ENCODE results near the gene RALGAPA2.

The RALGAPA2 gene

DNA sequence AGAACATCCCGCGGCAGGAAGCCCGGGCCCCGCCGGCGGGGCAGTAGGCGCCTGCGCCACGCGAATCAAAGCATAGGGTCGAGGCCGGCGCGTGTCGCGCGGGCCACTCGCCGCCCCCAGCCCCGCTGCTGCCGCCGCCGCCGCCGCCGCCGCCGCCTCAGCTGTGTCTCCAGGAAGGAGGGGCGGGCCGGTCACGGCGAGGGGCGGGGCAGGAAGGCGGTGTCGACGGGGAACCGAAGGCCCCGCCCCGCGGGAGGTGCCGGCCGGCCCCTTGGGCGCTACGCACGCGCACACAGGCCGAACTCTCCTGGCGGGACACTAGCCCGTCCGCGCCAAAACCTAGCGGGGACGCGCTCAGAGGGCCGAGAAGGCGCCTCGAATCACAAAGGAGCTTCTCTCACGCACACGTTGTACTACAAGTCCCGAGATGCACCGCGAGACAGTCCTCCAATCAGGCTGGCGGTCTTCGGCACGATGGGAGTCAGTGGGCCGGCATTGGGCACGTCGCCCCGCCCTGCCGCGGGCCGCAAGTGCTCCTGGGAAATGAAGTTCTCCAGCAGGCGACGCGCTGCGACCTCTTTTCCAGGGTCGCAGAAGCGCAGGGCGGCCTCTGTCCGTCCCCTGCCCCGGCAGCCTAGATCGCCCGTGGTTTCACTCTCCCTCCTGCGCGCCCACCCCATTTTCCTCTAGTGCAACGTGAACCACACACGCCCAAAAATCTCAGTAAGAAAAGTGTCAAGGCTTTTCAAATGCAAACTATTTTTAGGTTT, at the start of gene RALGAPA2:
Gene RALGAPA2, minus strand, starts transcription at position 171 of the 770 bp plus-strand sequence. Its CDS starts 164 bp downstream, at position 7.
- peak; percentile 89 to 96 (median 89) for DNase-seq (ENCODE audit: low read depth in 3 of 3)

DNA sequence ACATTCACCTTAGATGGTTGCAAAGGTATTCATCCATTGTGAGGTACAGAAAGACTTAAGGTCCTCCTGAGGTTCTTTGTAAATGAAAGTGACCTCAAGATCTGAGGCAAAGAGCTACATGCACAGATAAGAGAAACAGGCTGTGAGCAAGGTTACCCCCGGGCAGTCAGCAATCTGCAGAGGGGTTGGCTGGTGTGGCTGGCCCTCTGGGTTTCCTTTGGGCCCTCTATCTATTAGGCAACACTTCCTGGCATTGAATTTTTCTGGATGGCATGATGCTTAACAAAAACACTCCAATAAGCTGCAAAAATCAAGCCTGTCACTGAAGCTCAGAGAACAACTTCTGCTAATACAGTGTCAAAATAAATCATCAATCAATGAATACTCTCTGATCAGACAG, 48.9 kb upstream of the RALGAPA2 start:
- no peak for DNase-seq (ENCODE audit: low read depth in 3 of 3)

DNA sequence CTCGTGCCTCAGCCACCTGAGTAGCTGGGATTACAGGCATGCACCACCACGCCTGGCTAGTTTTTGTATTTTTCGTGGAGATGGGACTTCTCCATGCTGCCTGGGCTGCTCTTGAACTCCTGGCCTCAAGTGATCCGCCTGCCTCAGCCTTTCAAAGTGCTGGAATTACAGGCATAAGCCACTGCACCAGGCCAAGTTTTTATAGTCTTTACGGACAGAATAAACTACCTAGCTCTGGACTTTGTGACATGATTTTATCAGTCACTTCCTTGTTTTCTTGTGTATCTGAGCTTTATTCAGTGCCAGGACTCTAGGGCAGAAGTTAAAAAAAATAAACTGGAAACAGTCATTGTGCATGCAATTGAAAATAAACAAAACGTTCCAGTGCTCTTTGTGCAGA, 46.7 kb upstream of the RALGAPA2 start:
- DNase-seq (ENCODE audit: low read depth in 3 of 3): no peak

DNA sequence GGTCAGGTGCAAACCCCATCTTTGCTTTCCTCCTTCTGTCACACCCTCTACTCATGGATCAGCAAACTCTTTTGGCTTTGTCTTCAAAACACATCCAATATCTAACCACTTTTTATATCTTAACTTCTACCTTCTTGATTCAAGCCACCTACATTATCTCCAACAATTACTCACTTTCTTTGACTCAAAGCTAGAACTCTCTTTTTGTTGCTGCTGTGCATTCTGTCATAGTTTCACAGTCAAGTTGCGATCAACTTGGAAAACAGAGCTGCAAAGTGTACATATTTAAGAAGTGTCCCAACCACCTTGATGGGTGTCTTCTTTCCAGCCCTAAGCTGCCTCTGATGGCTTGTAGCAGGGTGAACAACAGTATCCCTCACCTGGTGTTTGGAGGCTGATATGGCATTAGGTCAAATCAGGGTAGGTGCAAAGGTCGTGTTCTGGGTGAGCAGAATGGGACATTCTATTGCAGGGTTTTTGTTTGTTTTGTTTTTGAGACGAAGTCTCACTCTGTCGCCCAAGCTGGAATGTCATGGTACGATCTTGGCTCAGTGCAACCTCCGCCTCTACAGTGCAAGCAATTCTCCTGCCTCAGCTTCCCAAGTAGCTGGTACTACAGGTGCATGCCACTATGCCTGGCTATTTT, 43.4 kb upstream of the RALGAPA2 start:
- no peak for DNase-seq (ENCODE audit: low read depth in 3 of 3)

DNA sequence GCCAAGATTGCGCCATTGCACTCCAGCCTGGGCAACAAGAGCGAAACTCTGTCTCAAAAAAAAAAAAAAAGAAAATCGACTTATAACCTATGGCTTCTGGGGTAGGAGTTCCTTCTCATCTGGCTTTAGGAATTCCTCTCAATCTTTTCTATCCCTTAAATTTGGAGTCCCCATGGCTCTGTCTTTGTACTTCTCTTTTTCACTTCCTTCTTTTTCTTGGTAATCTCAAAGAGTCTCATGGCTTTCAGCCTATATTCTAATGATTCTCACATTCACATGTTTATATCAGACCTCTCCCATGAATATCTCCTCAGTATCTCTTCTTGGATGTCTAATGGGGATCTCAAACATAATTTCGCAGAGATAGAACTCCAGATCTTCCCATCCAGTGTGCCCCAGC, 42.8 kb upstream of the RALGAPA2 start:
- DNase-seq (ENCODE audit: low read depth in 3 of 3): no peak

DNA sequence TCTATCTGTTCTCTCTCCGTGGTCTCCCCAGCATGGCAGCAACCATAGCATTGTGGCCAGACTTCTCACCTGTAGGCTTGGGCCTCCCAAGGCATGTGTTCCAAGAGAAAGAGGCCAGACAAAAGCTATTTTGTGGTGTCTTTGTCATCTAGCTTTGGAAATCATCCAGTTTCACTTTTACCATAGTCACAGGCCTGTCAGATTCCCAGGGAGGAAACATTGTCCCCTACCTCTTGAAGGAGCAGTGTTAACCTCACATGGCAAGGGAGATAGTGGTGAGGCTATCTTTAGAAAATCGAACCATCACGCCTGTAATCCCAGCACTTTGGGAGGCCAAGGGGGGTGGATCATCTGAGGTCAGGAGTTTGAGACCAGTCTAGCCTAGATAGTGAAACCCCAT, 42.3 kb upstream of the RALGAPA2 start:
- DNase-seq (ENCODE audit: low read depth in 3 of 3): no peak

GRCh38 chr20:20752712-20753111, 40.3 kb upstream of the RALGAPA2 start:
- DNase-seq (ENCODE audit: low read depth in 3 of 3): no peak

DNA sequence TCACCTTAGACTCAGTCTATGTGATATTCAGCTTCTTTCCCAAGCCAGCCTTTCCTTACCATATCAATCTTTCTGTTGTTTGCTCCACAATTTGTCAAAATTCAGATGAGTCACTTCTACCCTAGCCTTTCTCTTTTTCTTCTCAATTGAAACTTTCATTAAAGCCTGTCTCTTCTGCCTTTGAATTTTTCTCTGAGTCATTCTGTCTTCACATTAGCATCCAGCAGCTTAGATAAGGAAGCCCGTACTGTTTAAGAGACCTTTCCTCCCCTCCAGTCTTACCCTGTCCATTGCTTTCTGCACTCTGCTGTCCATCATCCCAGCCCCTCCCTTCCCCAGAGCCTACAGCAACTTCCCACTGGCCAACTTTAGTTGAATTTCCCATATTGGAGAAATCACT, 34.9 kb upstream of the RALGAPA2 start:
- DNase-seq (ENCODE audit: low read depth in 3 of 3): no peak

GRCh38 chr20:20744170-20744725, 31.8 kb upstream of the RALGAPA2 start:
- DNase-seq (ENCODE audit: low read depth in 3 of 3): no peak

GRCh38 chr20:20743511-20744169, 31.2 kb upstream of the RALGAPA2 start:
- no peak for DNase-seq (ENCODE audit: low read depth in 3 of 3)

DNA sequence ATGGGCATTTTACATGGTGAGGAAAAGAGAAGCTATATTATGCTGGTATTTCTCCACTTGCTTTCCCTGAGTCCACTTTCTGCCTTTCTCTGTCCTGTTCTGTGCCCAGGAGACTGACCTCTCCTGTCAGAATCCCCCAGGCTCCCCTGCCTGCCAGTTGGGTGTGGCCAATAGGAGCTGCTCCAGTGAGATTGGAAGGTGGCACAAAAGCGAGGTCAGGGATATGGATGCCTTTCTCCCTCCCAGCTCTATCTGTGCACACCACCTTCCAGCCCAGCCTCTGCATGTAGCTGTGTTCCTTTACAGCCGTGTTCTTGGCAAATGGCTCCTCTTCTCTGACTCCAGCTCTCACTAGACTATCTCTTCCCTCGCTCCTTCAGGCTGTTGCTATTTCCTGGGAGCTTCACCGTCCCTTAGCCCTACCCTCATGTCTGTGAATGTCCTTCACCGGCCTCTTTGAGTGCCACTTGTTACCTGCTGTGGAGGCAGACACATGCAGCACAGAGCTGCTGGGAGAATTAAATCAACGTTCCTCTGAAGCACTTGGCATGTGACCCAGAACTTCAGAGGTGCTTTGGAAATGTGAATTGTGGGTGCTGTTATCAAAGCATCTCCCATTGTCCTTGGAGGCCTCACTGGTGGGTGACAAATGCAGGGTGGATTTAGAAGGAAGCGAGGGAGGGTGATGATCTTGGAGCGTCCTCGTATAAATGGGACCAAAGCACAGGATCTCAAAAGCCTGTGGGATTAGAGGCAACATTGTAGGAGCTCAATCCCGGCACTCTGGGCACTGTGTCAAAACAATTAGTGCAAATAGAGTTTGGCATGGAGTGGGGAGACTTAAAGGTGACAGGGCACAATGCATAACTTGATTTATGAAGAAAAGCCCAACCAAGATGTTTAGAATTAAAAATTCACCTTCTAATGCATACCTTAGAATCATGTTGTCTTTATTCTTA, 28.9 kb upstream of the RALGAPA2 start:
- DNase-seq (ENCODE audit: low read depth in 3 of 3): no peak

- no peak for DNase-seq (ENCODE audit: low read depth in 3 of 3)
Measured at GRCh38 chr20:20740541-20740940, 28.1 kb upstream of the RALGAPA2 start.

DNA sequence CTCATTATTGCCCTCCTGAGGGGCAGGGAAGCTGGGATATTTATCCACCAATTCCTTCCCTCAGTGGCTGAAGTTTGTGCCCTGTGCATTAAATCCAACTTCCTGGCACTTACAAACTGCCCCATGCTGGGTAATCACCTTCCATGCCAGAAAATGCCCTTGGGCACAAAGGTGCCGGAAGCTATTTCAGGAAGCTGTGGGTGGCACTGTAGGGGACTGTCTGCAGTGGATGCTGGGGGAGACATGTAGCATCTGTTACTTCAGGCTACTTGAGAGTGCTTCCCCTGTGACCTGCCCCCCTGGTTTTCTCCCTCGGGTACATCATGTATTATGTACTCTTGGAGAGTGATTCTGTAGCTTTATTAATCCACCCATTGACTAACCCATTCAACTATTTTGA, 24.7 kb upstream of the RALGAPA2 start:
- DNase-seq (ENCODE audit: low read depth in 3 of 3): no peak

- DNase-seq (ENCODE audit: low read depth in 3 of 3): no peak
Measured at GRCh38 chr20:20736303-20736702, 23.9 kb upstream of the RALGAPA2 start.

DNA sequence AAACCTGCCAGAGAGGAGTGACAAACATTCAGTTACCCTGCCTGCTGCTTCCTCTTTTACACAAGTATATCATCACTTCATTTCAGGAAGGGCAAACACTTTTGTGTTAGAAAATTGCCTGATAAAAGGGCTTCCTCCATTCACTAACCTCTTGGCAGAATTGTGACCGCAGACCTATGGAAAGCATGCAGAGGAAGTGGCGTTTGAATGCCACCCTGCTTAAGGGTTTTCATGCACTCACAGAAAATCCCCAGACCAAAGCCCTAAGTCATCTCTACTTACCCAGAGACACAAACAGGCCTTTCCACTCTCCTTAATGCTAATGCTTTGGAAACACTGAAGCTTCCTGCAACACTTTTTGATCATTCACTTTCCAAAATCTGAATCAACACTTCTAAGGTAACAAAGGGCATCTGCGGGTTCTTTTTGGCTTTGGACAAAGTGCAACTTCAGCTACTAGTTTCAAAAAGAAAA, 22.1 kb upstream of the RALGAPA2 start:
- no peak for DNase-seq (ENCODE audit: low read depth in 3 of 3)

GRCh38 chr20:20733943-20734342, 21.5 kb upstream of the RALGAPA2 start:
- DNase-seq (ENCODE audit: low read depth in 3 of 3): no peak

DNA sequence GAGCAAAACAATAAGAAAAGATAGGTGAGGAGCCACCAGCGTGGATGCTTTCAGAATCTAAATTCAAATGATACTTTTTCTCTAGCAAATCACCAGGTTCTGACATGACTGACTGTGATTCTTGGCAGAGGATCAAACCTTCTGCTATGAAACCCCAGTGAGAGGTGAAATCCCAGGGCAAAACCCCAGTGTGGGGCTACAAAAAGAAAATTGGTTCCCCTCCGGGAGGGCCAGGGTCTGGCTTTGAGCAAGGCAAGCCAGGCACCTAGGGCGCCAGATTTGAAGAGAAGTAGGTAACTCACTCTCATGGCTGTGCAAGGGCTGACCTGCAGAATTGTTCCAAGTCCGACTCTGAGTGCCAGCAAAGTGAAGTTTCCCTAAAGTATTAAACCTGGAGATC, 20.2 kb upstream of the RALGAPA2 start:
- no peak for DNase-seq (ENCODE audit: low read depth in 3 of 3)

DNA sequence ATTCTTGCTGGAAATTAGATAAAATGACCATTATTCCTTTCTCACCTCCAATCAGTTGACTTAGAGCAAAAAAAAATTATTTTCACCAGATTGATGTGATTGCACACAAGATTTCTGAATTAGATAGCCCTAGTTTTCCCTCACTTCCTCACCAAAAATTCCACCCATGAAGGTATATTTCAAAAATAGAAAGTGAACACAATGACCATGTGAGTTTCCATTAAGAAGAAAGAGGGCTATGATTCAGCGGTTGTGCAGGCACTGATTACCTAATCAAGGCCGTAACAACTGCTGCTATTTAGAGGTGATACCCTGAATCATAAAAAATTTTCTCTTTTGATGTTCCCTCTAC, 19.5 kb upstream of the RALGAPA2 start:
- DNase-seq (ENCODE audit: low read depth in 3 of 3): no peak

DNA sequence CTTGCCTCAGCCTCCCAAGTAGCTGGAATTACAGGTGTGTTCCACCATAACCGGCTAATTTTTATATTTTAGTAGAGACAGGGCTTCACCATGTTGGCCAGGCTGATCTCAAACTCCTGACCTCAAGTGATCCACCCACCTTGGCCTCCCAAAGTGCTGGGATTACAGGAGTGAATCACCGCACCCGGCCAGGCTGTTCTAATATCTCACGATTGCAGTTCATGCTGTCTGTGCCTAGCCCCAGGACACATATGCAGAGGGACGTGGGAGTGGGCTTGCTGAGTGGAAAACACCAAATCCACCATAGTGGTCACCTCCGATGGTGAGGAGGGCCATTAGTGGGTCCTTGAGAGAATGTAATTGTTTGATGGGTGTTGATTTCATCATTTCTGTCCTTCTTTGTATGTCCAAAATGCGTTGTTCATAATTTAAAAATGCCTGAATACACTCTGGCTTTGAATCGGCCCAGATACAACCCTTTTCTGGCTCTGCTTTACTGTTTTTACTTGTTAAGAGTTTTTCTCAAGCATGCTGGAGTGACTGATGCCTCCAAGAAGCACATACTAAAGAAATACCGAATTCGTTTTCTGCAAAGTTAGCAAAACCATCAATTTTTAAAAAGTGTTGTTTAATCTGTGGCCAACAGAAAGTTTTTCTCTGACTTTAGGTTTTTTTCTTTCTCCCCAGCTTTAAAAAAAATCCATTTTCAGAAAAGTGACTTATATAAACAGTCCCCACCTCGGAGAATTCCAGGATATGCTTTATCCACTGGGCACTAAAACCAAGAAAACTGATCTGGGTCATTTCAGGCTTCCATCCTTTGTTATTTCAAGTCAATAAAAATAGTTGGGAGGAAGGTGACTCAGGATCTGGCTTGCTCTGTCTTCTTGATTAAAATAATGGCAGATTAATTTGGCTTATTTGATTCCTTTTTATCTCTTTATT, 18.8 kb upstream of the RALGAPA2 start:
- DNase-seq (ENCODE audit: low read depth in 3 of 3): no peak

GRCh38 chr20:20729563-20729962, 17.1 kb upstream of the RALGAPA2 start:
- no peak for DNase-seq (ENCODE audit: low read depth in 3 of 3)

Measured in stimulated activated CD4-positive, alpha-beta T cell treated with anti-CD3 and anti-CD28 coated beads, TNF-alpha, amount 100 ng/mL, for 48 hours (primary cell).